Upper lobe of left lung (tissue), 6 donors: ENCODE measurements around the gene PHACTR1. TPM values are rescaled to one million over a fixed set of nuclear protein-coding genes. Genes with fewer than 3 reads are reported as not detected.

ENCODE experiments used
- ATAC-seq, 2 donors: fragments of 200-7000 bp; cut with Tn5 transposase; one replicate each; pipeline ENCODE4 v1.9.1; 2022; ENCODE audit warnings: mild to moderate bottlenecking in 2 of 2, moderate library complexity in 2 of 2; ENCODE audit not compliant: low FRiP score in 2 of 2
- DNase-seq, 2 donors: peaks; one replicate each; pipeline ENCODE4 v3.0.0-alpha.2; 2019 to 2020
- H3K27ac ChIP-seq, 4 donors: fragments of 200-600 bp; sonication (generic); one replicate each; pipeline ENCODE4 v1.5.1; 2016 to 2019
- H3K27me3 ChIP-seq, 4 donors: fragments of 200-600 bp; sonication (generic); one replicate each; pipeline ENCODE4 v1.5.1; 2017 to 2019
- H3K36me3 ChIP-seq, 4 donors: fragments of 200-600 bp; sonication (generic); one replicate each; pipeline ENCODE4 v1.5.1; 2016 to 2019
- H3K4me1 ChIP-seq, 4 donors: fragments of 200-600 bp; sonication (generic); one replicate each; pipeline ENCODE4 v1.5.1; 2018 to 2019
- H3K4me3 ChIP-seq, 4 donors: fragments of 200-600 bp; sonication (generic); one replicate each; pipeline ENCODE4 v1.5.1; 2017 to 2019; ENCODE audit warnings: mild to moderate bottlenecking in 2 of 4, moderate library complexity in 1 of 4
- H3K9me3 ChIP-seq, 4 donors: fragments of 200-600 bp; sonication (generic); one replicate each; pipeline ENCODE4 v1.5.1; 2018 to 2019
- CTCF ChIP-seq, 6 experiments: fragments of 450-650 bp in 4 of 6; fragments of 200-600 bp in 2 of 6; sonication (generic) in 2 of 6; IDR thresholded peaks; one replicate each; pipeline ENCODE4 v1.5.1; 2016 to 2019; ENCODE audit warnings: antibody characterized with exemption in 6 of 6
- EP300 ChIP-seq, 4 donors: sonication (generic); formaldehyde crosslinking; IDR thresholded peaks; one replicate each; pipeline ENCODE4 v1.5.1; 2017; ENCODE audit warnings: antibody characterized with exemption in 4 of 4, control low read depth in 2 of 4
- POLR2A ChIP-seq, 4 donors: fragments of 450-650 bp; IDR thresholded peaks; one replicate each; pipeline ENCODE4 v1.5.1; 2016 to 2017; ENCODE audit warnings: antibody characterized with exemption in 4 of 4, mild to moderate bottlenecking in 2 of 4
- POLR2AphosphoS5 ChIP-seq, 2 donors: sonication (generic); formaldehyde crosslinking; IDR thresholded peaks; one replicate each; pipeline ENCODE4 v1.5.1; 2017; ENCODE audit warnings: antibody characterized with exemption in 2 of 2
- WGBS, 2 donors: methylation state at CpG; one replicate each; pipeline ENCODE4 v1.1.5; 2017 to 2018; 5-methylcytosine and 5-hydroxymethylcytosine counted together
- total RNA-seq, 6 donors: library from RNA; depleted of rRNA in 4 of 6; stranded (reverse); fragments of >200 nt in 4 of 6; gene quantifications; one replicate each; pipeline versions ENCODE4 v1.1.0 to v1.2.1, GENCODE V29; 2016 to 2021
- donor health status: DM: no; HTN: no; CAD: no; lungs with moderate emphysema.
- donor health status: DM: no; HTN: yes; CAD: no; lungs with severe emphysema.

The PHACTR1 gene
- total RNA-seq, 6 donors from 2014 or later, result 63.2 to 121 (median 90.9) TPM

GRCh38 chr6:13256266-13257001, 539.9 kb downstream of the PHACTR1 start:
- WGBS, 2 donors, result 76 to 84% methylated on average over 2 of the region's 2 CpGs
- peak overlapping the region in 2 of 4 donors; percentile 38 to 39 for H3K27ac ChIP-seq
- H3K9me3 ChIP-seq, result no peaks in the 10 kb centered on the region
- H3K4me1 ChIP-seq, result peaks cover 0 to 11% (median 7%) of the 10 kb centered on the region in 4 donors
- ATAC-seq (peak in 1 of 2 donors; percentile 47), DNase-seq (no peak)
- no peaks in the 10 kb centered on the region for H3K27me3 ChIP-seq
- no peaks in the 10 kb centered on the region for H3K36me3 ChIP-seq
- no peak for TF ChIP-seq POLR2A (IDR thresholded peaks at IDR 0.05)
- no peak overlapping the region for H3K4me3 ChIP-seq

- ATAC-seq, result no peak
- no peak for TF ChIP-seq POLR2A (IDR thresholded peaks at IDR 0.05)
- TF ChIP-seq CTCF (IDR thresholded peaks at IDR 0.05), result no peak
- no peak for TF ChIP-seq POLR2AphosphoS5 (IDR thresholded peaks at IDR 0.05)
- TF ChIP-seq EP300 (IDR thresholded peaks at IDR 0.05), result no peak
- WGBS, 2 donors, result 95% methylated on average over 3 of the region's 3 CpGs
Observed at GRCh38 chr6:13259393-13259792, 542.8 kb downstream of the PHACTR1 start.

GRCh38 chr6:13260101-13260598, 543.6 kb downstream of the PHACTR1 start:
- Histone ChIP-seq H3K27me3 (no peaks in the 10 kb centered on the region), H3K4me3 (no peak overlapping the region), H3K4me1 (peaks cover 0 to 11% (median 7%) of the 10 kb centered on the region in 4 donors), H3K9me3 (no peaks in the 10 kb centered on the region), H3K36me3 (no peaks in the 10 kb centered on the region), H3K27ac (no peak overlapping the region)
- no peak for DNase-seq
- no peak for TF ChIP-seq CTCF (IDR thresholded peaks at IDR 0.05)
- no peak for TF ChIP-seq POLR2A (IDR thresholded peaks at IDR 0.05)
- no peak for TF ChIP-seq POLR2AphosphoS5 (IDR thresholded peaks at IDR 0.05)
- no peak for TF ChIP-seq EP300 (IDR thresholded peaks at IDR 0.05)
- no peak for ATAC-seq
- WGBS, 2 donors, result 91% methylated on average over 7 of the region's 7 CpGs

More at GRCh38 chr6:13259393-13259792, 542.8 kb downstream of the PHACTR1 start:
- no peaks in the 10 kb centered on the region for H3K27me3 ChIP-seq
- peaks cover 0 to 11% (median 7%) of the 10 kb centered on the region in 4 donors for H3K4me1 ChIP-seq
- no peak overlapping the region for H3K4me3 ChIP-seq
- DNase-seq, result no peak
- H3K36me3 ChIP-seq, result no peaks in the 10 kb centered on the region
- no peaks in the 10 kb centered on the region for H3K9me3 ChIP-seq
- no peak overlapping the region for H3K27ac ChIP-seq

GRCh38 chr6:13260831-13261230, 544.3 kb downstream of the PHACTR1 start:
- H3K4me3 ChIP-seq, result no peak overlapping the region
- H3K27me3 ChIP-seq, result no peaks in the 10 kb centered on the region
- H3K27ac ChIP-seq, result no peak overlapping the region
- no peaks in the 10 kb centered on the region for H3K9me3 ChIP-seq
- WGBS, 2 donors, result 91 to 95% methylated on average over 5 of the region's 5 CpGs
- TF ChIP-seq POLR2A (IDR thresholded peaks at IDR 0.05) (no peak), EP300 (IDR thresholded peaks at IDR 0.05) (no peak), CTCF (IDR thresholded peaks at IDR 0.05) (no peak), POLR2AphosphoS5 (IDR thresholded peaks at IDR 0.05) (no peak)
- no peak for DNase-seq
- no peaks in the 10 kb centered on the region for H3K36me3 ChIP-seq
- H3K4me1 ChIP-seq, result peaks cover 0 to 8% (median 4%) of the 10 kb centered on the region in 4 donors
- ATAC-seq, result no peak

GRCh38 chr6:13261464-13261994, 545.0 kb downstream of the PHACTR1 start:
- peaks cover 0 to 4% (median 0%) of the 10 kb centered on the region in 4 donors for H3K4me1 ChIP-seq
- no peaks in the 10 kb centered on the region for H3K36me3 ChIP-seq
- no peak overlapping the region for H3K27ac ChIP-seq
- H3K9me3 ChIP-seq, result no peaks in the 10 kb centered on the region
- H3K27me3 ChIP-seq, result no peaks in the 10 kb centered on the region
- ATAC-seq (peak; percentile 70 to 78), DNase-seq (no peak)
- no peak for TF ChIP-seq EP300 (IDR thresholded peaks at IDR 0.05)
- TF ChIP-seq CTCF (IDR thresholded peaks at IDR 0.05), result no peak
- TF ChIP-seq POLR2A (IDR thresholded peaks at IDR 0.05), result no peak
- TF ChIP-seq POLR2AphosphoS5 (IDR thresholded peaks at IDR 0.05), result no peak
- no peak overlapping the region for H3K4me3 ChIP-seq
- WGBS, 2 donors, result 54 to 67% methylated on average over 1 of the region's 1 CpG
